Endothelial cell of umbilical vein (primary cell): Measurements from ENCODE around the gene IL6R. TPM values are rescaled to one million over a fixed set of nuclear protein-coding genes. Genes with fewer than 3 reads are reported as not detected.

Experiments
- BruUV-seq: library from RNA; stranded (reverse); fragments of 400-500 nt; replicated peaks from 2 replicates; lab custom pipeline; 2021; lab: Mats Ljungman, UMichigan
- CTCF ChIA-PET: fragments of 300-600, 350-600 bp; sonication (Branson Sonifier 250); formaldehyde crosslinking; loops from one replicate; lab custom pipeline; 2021; ENCODE audit warnings: antibody characterized with exemption, inconsistent platforms; lab: Charles Lee
- POLR2A ChIA-PET: fragments of 300-600, 350-600 bp; sonication (Branson Sonifier 250); formaldehyde crosslinking; loops from one replicate; lab custom pipeline; 2021; ENCODE audit warnings: antibody characterized with exemption, inconsistent platforms; lab: Charles Lee
- DNase-seq: peaks from one replicate; pipeline ENCODE4 v3.0.0-alpha.2; 2011; ENCODE audit warnings: low read depth, low spot score
- FAIRE-seq: peaks from 2 replicates; lab custom pipeline; 2011; peaks lifted over from hg19 to GRCh38; lab: Jason Lieb, UNC
- H2AFZ ChIP-seq: 2 replicates; pipeline ENCODE4 v1.6.0; 2012; ENCODE audit warnings: low read depth, low read length, control low read depth, inconsistent platforms
- H3K27ac ChIP-seq: 2 replicates; pipeline ENCODE4 v1.5.1; 2011; ENCODE audit warnings: low read depth, mild to moderate bottlenecking, control low read depth, low read length, moderate library complexity; ENCODE audit not compliant: insufficient read depth
- H3K27me3 ChIP-seq, 2 experiments: 2 replicates each; pipeline versions ENCODE4 v1.6.0 to v1.6.1; 2011; ENCODE audit warnings: low read length in 2 of 2, mixed read lengths in 1 of 2; ENCODE audit not compliant: control insufficient read depth in 2 of 2, insufficient read depth in 2 of 2
- H3K36me3 ChIP-seq, 2 experiments: 2 replicates in 1 of 2; 3 replicates in 1 of 2; pipeline ENCODE4 v1.5.1; 2011; ENCODE audit warnings: low read length in 2 of 2, mild to moderate bottlenecking in 1 of 2, moderate library complexity in 1 of 2; ENCODE audit not compliant: control insufficient read depth in 2 of 2, insufficient read depth in 2 of 2; ENCODE audit errors: extremely low read depth in 1 of 2
- H3K4me1 ChIP-seq: 3 replicates; pipeline ENCODE4 v1.5.1; 2011; ENCODE audit warnings: mild to moderate bottlenecking, low read length; ENCODE audit not compliant: control insufficient read depth, insufficient read depth; ENCODE audit errors: extremely low read depth
- H3K4me2 ChIP-seq: 2 replicates; pipeline ENCODE4 v1.6.1; 2011; ENCODE audit warnings: low read length, control low read depth, mixed read lengths; ENCODE audit not compliant: insufficient read depth
- H3K4me3 ChIP-seq, 3 experiments: fragments of 200-600 bp in 1 of 3; sonication (generic), shearing (Covaris generic) in 1 of 3; replicated peaks in 1 of 3; 2 replicates each; pipeline ENCODE4 v1.5.1; 2011 to 2016; ENCODE audit warnings: control low read depth in 3 of 3, low read length in 3 of 3, mild to moderate bottlenecking in 2 of 3, inconsistent platforms in 1 of 3, low read depth in 1 of 3, moderate library complexity in 1 of 3; ENCODE audit not compliant: insufficient read depth in 1 of 3
- H3K79me2 ChIP-seq: 2 replicates; pipeline ENCODE4 v1.6.0; 2012; ENCODE audit warnings: low read length, inconsistent platforms; ENCODE audit not compliant: control insufficient read depth, insufficient read depth
- H3K9ac ChIP-seq: replicated peaks from 2 replicates; pipeline ENCODE3; 2011; ENCODE audit warnings: low read length, control low read depth; ENCODE audit not compliant: insufficient read depth; ENCODE audit errors: extremely low read depth
- H3K9me1 ChIP-seq: replicated peaks from 3 replicates; pipeline ENCODE4 v1.6.0; 2011; ENCODE audit warnings: mild to moderate bottlenecking, low read length; ENCODE audit not compliant: control insufficient read depth, insufficient read depth; ENCODE audit errors: extremely low read depth
- H3K9me3 ChIP-seq: replicated peaks from 2 replicates; pipeline ENCODE4 v1.5.1; 2012; ENCODE audit warnings: low read length, inconsistent platforms; ENCODE audit not compliant: control insufficient read depth, insufficient read depth
- H4K20me1 ChIP-seq: replicated peaks from 2 replicates; pipeline ENCODE3; 2011; ENCODE audit warnings: mild to moderate bottlenecking, low read length; ENCODE audit not compliant: control insufficient read depth, insufficient read depth; ENCODE audit errors: extremely low read depth
- EZH2 ChIP-seq: IDR thresholded peaks from 2 replicates; pipeline ENCODE4 v1.6.1; 2012; ENCODE audit warnings: borderline replicate concordance, low read depth, mild to moderate bottlenecking, moderate library complexity, low read length, inconsistent platforms; ENCODE audit not compliant: severe bottlenecking
- FOS ChIP-seq: IDR thresholded peaks from 2 replicates; pipeline ENCODE4 v1.6.1; 2011; ENCODE audit warnings: mild to moderate bottlenecking, low read length, moderate library complexity, borderline replicate concordance; ENCODE audit not compliant: insufficient read depth
- GATA2 ChIP-seq: IDR thresholded peaks from 2 replicates; pipeline ENCODE4 v1.7.0; 2011; ENCODE audit warnings: low read depth, mild to moderate bottlenecking, moderate library complexity, mixed read lengths, low read length; ENCODE audit not compliant: insufficient read length, insufficient read depth
- JUN ChIP-seq: IDR thresholded peaks from 2 replicates; pipeline ENCODE4 v1.6.1; 2011; ENCODE audit warnings: borderline replicate concordance, low read depth; ENCODE audit not compliant: insufficient read length, insufficient read depth
- MAX ChIP-seq: IDR thresholded peaks from 2 replicates; pipeline ENCODE4 v1.6.1; 2011; ENCODE audit not compliant: insufficient read depth, insufficient read length
- MYC ChIP-seq: IDR thresholded peaks from one replicate; pipeline ENCODE4 v1.6.1; 2011; ENCODE audit warnings: mild to moderate bottlenecking, low read depth, low read length
- dilution Hi-C: fragments of 300-500 bp; cut with MboI; formaldehyde crosslinking; loops from one replicate; pipeline ENCODE4 v1.15.0; 2019; ENCODE audit warnings: low sequenced_read_pairs; ENCODE audit not compliant: extremely low pct_ligation_motif_present
- intact Hi-C: fragments of 100-400 bp; cut with micrococcal nuclease; formaldehyde crosslinking; loops from one replicate; pipeline ENCODE4 v1.10.0; 2022
- polyA plus RNA-seq, 4 experiments: library from polyadenylated mRNA; depleted of rRNA in 3 of 4; stranded (reverse) in 3 of 4; unstranded in 1 of 4; fragments of >200 nt; gene quantifications; 2 replicates each; pipeline versions ENCODE4 v1.2.1 to v1.2.3, GENCODE V29; 2011 to 2012; ENCODE audit warnings: missing spikeins in 1 of 4
- total RNA-seq: library from RNA; stranded (reverse); gene quantifications from 2 replicates; pipeline ENCODE4 v1.2.3, GENCODE V29; 2021

IL6R gene
- total and polyA plus RNA-seq, 2 donors (not counting 3 experiments of a cell fraction or from before 2014, with no cell fraction given), result 4.8 to 5.1 TPM

DNA sequence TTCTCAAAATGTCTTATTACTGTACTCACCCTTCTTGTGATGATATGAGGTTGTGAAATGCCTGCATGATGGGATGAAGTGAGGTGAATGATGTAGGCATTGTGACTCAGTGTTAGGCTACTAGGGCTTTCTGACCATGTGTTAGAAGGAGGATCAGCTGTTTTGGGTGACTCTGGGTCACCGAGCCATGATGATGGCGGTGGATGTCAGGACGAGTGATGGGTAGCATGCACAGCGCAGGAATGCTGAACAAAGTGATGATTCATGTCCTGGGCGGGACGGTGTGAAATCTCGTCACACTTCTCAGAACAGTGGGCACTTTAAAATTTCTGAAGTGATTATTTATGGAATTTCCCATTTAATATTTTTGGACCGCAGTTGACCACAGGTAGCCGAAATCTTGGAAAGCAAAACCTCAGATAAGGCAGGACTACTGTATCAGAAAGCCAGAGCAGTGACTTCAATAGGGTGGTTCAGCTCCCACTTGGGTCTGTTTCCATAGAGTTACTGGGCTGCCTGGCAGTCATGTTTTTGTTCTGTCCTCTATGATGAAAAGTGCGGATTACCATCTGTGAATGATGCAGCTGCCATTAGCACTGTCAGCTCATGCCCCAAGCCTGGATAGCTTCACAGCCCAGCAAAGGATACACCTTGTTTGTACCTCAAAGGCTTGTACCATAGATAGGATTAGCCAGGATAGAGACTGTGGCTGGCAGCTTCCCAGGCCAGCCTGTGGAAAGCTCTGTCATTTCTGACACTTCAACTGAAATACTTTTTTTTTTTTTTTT is 26.6 kb downstream of the IL6R start:
- dilution Hi-C loops, result no loop called here
- H3K27me3 ChIP-seq, result no peaks in the 10 kb centered on the region
- no peak overlapping the region for H3K4me3 ChIP-seq
- BruUV-seq, result no TSS peak
- DNase-seq (peak; percentile 35), FAIRE-seq (peak; percentile 40)
- no peak overlapping the region for H3K9ac ChIP-seq
- H3K36me3 ChIP-seq, result no peaks in the 10 kb centered on the region
- peak overlapping the region; percentile 9 for H2AFZ ChIP-seq
- intact Hi-C loops, result no loop called here
- TF ChIP-seq GATA2, result no peak
- TF ChIP-seq JUN, result peak; percentile 35
- peak; percentile 49 for TF ChIP-seq FOS
- ChIA-PET POLR2A (no interaction called here), CTCF (interaction anchor here (1.0 to 1.9 kb wide), 5 partner anchors 11 to 115 kb away, joined by 3 to 9 read pairs (median 3); no protein-coding TSS in a partner anchor)
- H4K20me1 ChIP-seq, result no peaks in the 10 kb centered on the region
- no peaks in the 10 kb centered on the region for H3K9me3 ChIP-seq
- H3K27ac ChIP-seq, result peak overlapping the region; percentile 10
- no peaks in the 10 kb centered on the region for H3K9me1 ChIP-seq
- H3K79me2 ChIP-seq, result no peaks in the 10 kb centered on the region
- H3K4me2 ChIP-seq, result no peak overlapping the region
- H3K4me1 ChIP-seq, result peaks cover 5% of the 10 kb centered on the region

DNA sequence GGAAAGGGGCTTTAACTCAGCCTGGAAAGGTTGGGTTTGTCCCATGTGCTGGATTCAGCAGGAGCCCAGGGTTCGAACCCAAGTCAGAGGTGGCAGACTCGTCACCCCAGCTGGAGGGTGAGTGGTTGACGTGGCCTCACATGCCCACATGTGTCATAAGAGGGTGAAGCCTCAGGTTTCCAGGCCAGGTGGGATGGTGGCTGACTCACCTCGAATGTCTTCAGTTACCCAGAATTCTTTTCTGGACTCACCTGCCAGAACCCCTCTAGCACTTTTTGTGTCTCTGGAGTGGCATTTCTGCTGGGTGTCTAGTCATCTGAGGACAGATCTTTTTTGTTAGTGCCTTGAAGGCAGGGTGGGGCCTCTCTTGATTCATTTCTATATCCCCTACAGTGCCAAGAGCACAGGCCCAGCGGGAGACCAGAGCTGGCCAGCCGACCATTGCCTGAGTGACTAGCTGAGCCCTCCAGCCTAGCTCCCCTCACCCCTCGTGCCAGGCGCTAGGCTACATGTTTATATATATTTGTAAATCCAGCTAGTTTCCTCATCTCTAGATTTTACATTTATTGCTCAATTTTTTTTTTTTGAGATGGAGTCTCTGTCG is 28.1 kb downstream of the IL6R start:
- Histone ChIP-seq H3K27me3 (no peaks in the 10 kb centered on the region), H3K9ac (no peak overlapping the region), H3K4me2 (no peak overlapping the region), H2AFZ (no peak overlapping the region), H3K79me2 (no peaks in the 10 kb centered on the region), H3K4me3 (no peak overlapping the region), H4K20me1 (no peaks in the 10 kb centered on the region), H3K36me3 (no peaks in the 10 kb centered on the region), H3K9me3 (no peaks in the 10 kb centered on the region), H3K9me1 (no peaks in the 10 kb centered on the region), H3K27ac (no peak overlapping the region), H3K4me1 (peaks cover 5% of the 10 kb centered on the region)
- ChIA-PET CTCF (interaction anchor here (1.0 to 1.5 kb wide), 2 partner anchors 13 to 56 kb away, joined by 3 read pairs; no protein-coding TSS in a partner anchor), POLR2A (no interaction called here)
- TF ChIP-seq EZH2, result no peak
- TF ChIP-seq GATA2, result no peak
- TF ChIP-seq FOS, result no peak
- no peak for TF ChIP-seq MAX
- TF ChIP-seq MYC, result no peak
- DNase-seq (no peak), FAIRE-seq (no peak)
- dilution Hi-C loops (no loop called here), intact Hi-C loops (no loop called here)
- no TSS peak for BruUV-seq
